K562 (cell line): ENCODE data around the gene MVP. TPM values are rescaled to one million over a fixed set of nuclear protein-coding genes. Genes with fewer than 3 reads are reported as not detected.
A peak's percentile ranks its signal among the peaks of the same experiment; 100 is the strongest.

ENCODE experiments used
- KAT7 ChIP-seq: sonication (generic); formaldehyde crosslinking; IDR thresholded peaks from 2 replicates; pipeline ENCODE4 v1.8.0; 2022; ENCODE audit warnings: missing genetic modification reagents, mild to moderate bottlenecking, borderline replicate concordance
- MCM5 ChIP-seq: fragments of 450-650 bp; IDR thresholded peaks from 2 replicates; pipeline ENCODE4 v1.6.1; 2016; ENCODE audit warnings: low read depth
- MEIS2 ChIP-seq: fragments of 450-650 bp; IDR thresholded peaks from 2 replicates; pipeline ENCODE4 v1.6.1; 2014; ENCODE audit warnings: mild to moderate bottlenecking; ENCODE audit not compliant: partially characterized antibody
- NFIX ChIP-seq: fragments of 250-450 bp; sonication (Bioruptor Pico); IDR thresholded peaks from 2 replicates; pipeline ENCODE4 v1.4.0; 2020; ENCODE audit warnings: low read depth, mild to moderate bottlenecking, moderate library complexity
- RBM39 ChIP-seq: fragments of 200-400 bp; formaldehyde crosslinking; optimal IDR thresholded peaks from 2 replicates; pipeline ENCODE3; 2018; ENCODE audit warnings: low read depth, low read length
- SRF ChIP-seq, 2 experiments: fragments of 250-450, 450-650 bp in 1 of 2; sonication (Bioruptor Pico) in 1 of 2; sonication (generic) in 1 of 2; formaldehyde crosslinking; IDR thresholded peaks; 2 replicates each; pipeline versions ENCODE4 v1.5.0 to v1.5.1; 2020 to 2022; ENCODE audit warnings: mild to moderate bottlenecking in 1 of 2, missing genetic modification reagents in 1 of 2
- TCFL5 ChIP-seq: fragments of 250-450 bp; sonication (Bioruptor Pico); conservative IDR thresholded peaks from 2 replicates; pipeline ENCODE4 v1.6.1; 2021; ENCODE audit warnings: mild to moderate bottlenecking, moderate library complexity, matching md5 sums
- TSHZ1 ChIP-seq: fragments of 250-450 bp; sonication (Bioruptor Pico); IDR thresholded peaks from 2 replicates; pipeline ENCODE4 v1.4.0; 2020; ENCODE audit warnings: mild to moderate bottlenecking, moderate library complexity
- ZNF24 ChIP-seq: fragments of 450-650 bp; IDR thresholded peaks from 2 replicates; pipeline ENCODE4 v1.6.1; 2016
- polyA plus RNA-seq, 8 experiments: library from polyadenylated mRNA; depleted of rRNA in 4 of 8; stranded (reverse) in 5 of 8; unstranded in 3 of 8; fragments of >200 nt; fragmentation: Nextera tagmentation in 2 of 8; fragmentation: Illumina TruSeq in 1 of 8; extraction: Ambion mirVana in 2 of 8; extraction: Trizol in 1 of 8; gene quantifications; 2 replicates each; pipeline versions ENCODE4 v1.2.1 to v1.2.3, GENCODE V29; 2011 to 2014; ENCODE audit warnings: inconsistent platforms in 1 of 8, missing spikeins in 1 of 8
- total RNA-seq, 7 experiments: library from RNA; depleted of rRNA in 6 of 7; stranded (reverse); fragments of >200 nt in 6 of 7; fragmentation: Illumina TruSeq in 2 of 7; extraction: Trizol in 2 of 7; gene quantifications; 2 replicates each; pipeline versions ENCODE4 v1.2.1 to v1.2.3, GENCODE V29; 2011 to 2021; ENCODE audit warnings: low replicate concordance in 1 of 7
- TF ChIP-seq, protein P1 (sequence below): fragments of 450-650 bp; IDR thresholded peaks from 2 replicates; pipeline ENCODE4 v1.6.1; 2016; ENCODE audit warnings: low read depth
- TF ChIP-seq, protein P2 (sequence below): fragments of 150-350 bp; conservative IDR thresholded peaks from 2 replicates; pipeline ENCODE4 v1.6.1; 2014; ENCODE audit warnings: low read length

MVP gene
- total and polyA plus RNA-seq, 9 of the 15 experiments (the other 6 are each of a cell fraction or from before 2014, with no cell fraction given) = 0.39 to 1.9 (median 0.76) TPM; not detected in 2

GRCh38 chr16:29811170-29811895 is 8.9 kb upstream of the MVP start (continued):
- TF ChIP-seq, protein P1, sequence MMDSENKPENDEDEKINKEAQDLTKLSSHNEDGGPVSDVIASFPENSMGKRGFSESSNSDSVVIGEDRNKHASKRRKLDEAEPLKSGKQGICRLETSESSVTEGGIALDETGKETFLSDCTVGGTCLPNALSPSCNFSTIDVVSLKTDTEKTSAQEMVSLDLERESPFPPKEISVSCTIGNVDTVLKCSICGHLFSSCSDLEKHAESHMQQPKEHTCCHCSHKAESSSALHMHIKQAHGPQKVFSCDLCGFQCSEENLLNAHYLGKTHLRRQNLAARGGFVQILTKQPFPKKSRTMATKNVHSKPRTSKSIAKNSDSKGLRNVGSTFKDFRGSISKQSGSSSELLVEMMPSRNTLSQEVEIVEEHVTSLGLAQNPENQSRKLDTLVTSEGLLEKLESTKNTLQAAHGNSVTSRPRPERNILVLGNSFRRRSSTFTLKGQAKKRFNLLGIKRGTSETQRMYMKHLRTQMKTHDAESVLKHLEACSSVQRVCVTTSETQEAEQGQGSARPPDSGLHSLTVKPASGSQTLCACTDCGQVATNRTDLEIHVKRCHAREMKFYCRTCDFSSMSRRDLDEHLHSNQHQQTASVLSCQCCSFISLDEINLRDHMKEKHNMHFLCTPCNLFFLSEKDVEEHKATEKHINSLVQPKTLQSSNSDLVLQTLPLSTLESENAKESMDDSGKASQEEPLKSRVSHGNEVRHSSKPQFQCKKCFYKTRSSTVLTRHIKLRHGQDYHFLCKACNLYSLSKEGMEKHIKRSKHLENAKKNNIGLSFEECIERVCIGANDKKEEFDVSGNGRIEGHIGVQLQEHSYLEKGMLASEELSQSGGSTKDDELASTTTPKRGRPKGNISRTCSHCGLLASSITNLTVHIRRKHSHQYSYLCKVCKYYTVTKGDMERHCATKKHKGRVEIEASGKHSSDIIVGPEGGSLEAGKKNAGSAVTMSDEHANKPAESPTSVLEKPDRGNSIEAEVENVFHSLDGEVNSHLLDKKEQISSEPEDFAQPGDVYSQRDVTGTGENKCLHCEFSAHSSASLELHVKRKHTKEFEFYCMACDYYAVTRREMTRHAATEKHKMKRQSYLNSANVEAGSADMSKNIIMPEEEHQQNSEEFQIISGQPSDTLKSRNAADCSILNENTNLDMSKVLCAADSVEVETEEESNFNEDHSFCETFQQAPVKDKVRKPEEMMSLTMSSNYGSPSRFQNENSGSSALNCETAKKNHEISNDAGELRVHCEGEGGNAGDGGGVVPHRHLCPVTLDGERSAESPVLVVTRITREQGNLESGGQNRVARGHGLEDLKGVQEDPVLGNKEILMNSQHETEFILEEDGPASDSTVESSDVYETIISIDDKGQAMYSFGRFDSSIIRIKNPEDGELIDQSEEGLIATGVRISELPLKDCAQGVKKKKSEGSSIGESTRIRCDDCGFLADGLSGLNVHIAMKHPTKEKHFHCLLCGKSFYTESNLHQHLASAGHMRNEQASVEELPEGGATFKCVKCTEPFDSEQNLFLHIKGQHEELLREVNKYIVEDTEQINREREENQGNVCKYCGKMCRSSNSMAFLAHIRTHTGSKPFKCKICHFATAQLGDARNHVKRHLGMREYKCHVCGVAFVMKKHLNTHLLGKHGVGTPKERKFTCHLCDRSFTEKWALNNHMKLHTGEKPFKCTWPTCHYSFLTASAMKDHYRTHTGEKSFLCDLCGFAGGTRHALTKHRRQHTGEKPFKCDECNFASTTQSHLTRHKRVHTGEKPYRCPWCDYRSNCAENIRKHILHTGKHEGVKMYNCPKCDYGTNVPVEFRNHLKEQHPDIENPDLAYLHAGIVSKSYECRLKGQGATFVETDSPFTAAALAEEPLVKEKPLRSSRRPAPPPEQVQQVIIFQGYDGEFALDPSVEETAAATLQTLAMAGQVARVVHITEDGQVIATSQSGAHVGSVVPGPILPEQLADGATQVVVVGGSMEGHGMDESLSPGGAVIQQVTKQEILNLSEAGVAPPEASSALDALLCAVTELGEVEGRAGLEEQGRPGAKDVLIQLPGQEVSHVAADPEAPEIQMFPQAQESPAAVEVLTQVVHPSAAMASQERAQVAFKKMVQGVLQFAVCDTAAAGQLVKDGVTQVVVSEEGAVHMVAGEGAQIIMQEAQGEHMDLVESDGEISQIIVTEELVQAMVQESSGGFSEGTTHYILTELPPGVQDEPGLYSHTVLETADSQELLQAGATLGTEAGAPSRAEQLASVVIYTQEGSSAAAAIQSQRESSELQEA = no peak
- TF ChIP-seq KAT7 (CRISPR knock-in tag) (no peak; the same call in 1 of the 2 replicates), MCM5 (no peak), MEIS2 (peak; percentile 8), TSHZ1 (CRISPR knock-in tag) (no peak), ZNF24 (no peak), NFIX (CRISPR knock-in tag) (no peak), TCFL5 (no peak), SRF (CRISPR knock-in tag; IDR thresholded peaks at IDR 0.05) (peak in 1 of 2 experiments; percentile 69; a peak in 2 of 4 replicates), RBM39 (peak; percentile 54)
- TF ChIP-seq, protein P2, sequence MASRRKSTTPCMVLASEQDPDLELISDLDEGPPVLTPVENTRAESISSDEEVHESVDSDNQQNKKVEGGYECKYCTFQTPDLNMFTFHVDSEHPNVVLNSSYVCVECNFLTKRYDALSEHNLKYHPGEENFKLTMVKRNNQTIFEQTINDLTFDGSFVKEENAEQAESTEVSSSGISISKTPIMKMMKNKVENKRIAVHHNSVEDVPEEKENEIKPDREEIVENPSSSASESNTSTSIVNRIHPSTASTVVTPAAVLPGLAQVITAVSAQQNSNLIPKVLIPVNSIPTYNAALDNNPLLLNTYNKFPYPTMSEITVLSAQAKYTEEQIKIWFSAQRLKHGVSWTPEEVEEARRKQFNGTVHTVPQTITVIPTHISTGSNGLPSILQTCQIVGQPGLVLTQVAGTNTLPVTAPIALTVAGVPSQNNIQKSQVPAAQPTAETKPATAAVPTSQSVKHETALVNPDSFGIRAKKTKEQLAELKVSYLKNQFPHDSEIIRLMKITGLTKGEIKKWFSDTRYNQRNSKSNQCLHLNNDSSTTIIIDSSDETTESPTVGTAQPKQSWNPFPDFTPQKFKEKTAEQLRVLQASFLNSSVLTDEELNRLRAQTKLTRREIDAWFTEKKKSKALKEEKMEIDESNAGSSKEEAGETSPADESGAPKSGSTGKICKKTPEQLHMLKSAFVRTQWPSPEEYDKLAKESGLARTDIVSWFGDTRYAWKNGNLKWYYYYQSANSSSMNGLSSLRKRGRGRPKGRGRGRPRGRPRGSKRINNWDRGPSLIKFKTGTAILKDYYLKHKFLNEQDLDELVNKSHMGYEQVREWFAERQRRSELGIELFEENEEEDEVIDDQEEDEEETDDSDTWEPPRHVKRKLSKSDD = no peak
